T47D (cell line): ENCODE results near the gene TMEM254.
A peak's percentile ranks its signal among the peaks of the same experiment; 100 is the strongest.
"Not testable (repeated sequence)": the region's sequence is repeated elsewhere in the genome, so short reads cannot be mapped to it uniquely, and the experiment has no call there.

Source experiments
- DNase-seq, 2 experiments: peaks; one replicate each; pipeline versions ENCODE4 v3.0.0 to v3.0.0-alpha.2; 2011 to 2012; ENCODE audit warnings: low read depth in 1 of 2, low spot score in 1 of 2
- JUND ChIP-seq: IDR thresholded peaks from 2 replicates; pipeline ENCODE4 v1.6.1; 2012; ENCODE audit warnings: low read depth
- in situ Hi-C: cut with HindIII; loops from 2 replicates; pipeline ENCODE4 v1.10.0; 2016; ENCODE audit warnings: low sequenced_read_pairs, low pct_unique_long_range_greater_than_20kb

The TMEM254 gene

DNA sequence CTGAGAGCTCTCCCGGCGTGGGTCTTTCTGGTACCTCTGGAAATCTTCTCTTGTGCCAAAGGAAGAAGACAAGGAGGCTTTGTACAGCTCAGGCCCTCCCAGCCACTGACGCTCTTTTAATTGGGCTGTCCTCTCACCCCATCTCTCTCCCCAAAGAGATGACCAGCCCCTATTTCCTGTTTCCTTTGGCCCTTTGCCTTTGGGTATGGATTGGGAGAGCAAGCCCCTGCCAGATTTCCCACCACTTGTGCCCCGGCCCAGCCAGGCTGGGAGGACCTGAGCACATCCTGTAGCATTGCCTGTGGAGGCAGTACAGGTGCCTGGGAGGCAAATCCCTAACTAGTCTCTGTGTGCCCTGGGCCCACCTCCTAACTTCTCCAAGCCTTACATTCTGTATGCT, 48.4 kb downstream of the TMEM254 start:
- in situ Hi-C loops = no loop called here
- no peak for DNase-seq
- TF ChIP-seq JUND = no peak

DNA sequence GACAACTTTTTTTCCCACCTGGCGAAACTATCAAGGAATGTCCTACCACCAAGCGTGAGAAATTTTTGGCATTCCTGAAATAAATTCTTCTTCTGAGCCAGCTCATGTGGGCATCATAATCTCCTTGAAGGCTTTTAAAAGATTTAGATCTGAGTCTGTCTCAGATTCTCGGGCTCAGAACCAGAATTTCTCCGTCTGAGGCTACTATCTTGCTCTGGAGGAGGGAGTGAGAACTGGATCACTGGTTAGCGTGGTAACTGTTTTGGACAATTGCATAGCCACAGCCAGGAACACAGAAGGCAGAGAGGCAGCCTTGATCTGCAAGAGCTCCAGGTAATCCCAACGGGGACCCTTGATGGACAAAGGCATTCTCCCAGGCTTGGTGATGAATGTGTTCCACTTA, 53.0 kb downstream of the TMEM254 start:
- in situ Hi-C loops = no loop called here
- no peak for DNase-seq
- TF ChIP-seq JUND = no peak

DNA sequence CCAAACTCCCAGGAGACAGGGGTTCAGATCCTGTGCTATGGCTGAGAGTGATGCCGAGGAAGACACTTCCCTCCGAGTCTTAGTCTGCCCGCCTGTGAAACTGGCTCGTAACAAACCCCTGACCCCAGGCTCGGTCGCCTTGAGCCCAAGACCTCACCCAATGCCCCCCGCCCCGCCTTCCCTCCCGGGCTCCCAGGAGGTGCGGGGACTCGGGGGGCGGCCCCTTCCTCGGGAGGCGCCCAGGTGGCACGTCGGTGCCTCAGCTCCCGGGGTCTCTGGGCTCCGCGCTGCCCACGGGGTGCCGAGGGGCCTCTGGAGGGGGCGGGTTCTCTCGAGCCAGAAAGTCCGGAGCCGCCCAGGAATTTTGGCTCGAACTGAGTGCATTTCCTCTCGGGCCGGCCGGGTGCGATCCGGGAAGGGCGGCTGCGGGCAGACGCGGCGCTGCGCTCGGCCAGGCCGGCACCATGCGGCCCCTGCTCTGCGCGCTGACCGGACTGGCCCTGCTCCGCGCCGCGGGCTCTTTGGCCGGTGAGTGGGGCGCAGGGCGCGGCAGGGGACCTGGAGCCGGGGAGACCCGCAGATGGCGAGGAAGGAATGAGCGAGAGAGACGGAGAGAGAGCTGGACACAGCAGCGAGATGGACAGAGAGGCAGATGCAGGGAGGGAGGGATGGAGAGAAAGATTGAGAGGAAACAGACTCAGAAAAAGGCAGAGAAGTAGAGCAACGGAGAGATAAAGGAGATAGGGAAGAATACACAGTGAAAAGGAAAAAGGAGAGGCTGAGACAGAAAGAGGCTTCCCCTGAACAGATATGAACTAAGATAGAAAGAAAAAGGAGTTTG, 54.1 kb downstream of the TMEM254 start, which contains the start of gene PLAC9:
TSS of gene PLAC9 (plus strand) at position 432 of the 841 bp plus-strand sequence. CDS start at position 465, 33 bp downstream.
- TF ChIP-seq JUND = no peak
- in situ Hi-C loops = no loop called here
- peak in 1 of 2 experiments; percentile 16 for DNase-seq

DNA sequence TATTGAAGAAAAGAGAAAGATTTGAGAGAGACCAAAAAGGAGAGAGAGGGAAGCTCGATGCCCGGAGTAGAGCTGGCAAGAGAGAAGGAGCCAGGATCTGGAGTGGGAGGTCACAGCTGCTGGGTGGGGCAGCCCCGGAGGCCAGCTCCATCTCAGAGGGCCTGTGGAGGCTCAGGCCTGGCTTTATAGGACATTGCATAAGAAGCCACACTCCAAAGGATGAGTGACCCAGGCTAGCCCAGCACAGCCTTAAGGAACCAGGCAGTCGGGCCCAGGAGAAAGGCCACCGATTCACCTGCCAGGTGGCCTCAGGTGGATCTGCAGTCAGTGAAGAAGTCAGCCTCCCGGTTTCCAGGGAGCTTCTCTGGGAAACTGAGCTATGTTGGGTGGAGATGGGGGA, 54.7 kb downstream of the TMEM254 start:
- in situ Hi-C loops = no loop called here
- DNase-seq = no peak
- no peak for TF ChIP-seq JUND

DNA sequence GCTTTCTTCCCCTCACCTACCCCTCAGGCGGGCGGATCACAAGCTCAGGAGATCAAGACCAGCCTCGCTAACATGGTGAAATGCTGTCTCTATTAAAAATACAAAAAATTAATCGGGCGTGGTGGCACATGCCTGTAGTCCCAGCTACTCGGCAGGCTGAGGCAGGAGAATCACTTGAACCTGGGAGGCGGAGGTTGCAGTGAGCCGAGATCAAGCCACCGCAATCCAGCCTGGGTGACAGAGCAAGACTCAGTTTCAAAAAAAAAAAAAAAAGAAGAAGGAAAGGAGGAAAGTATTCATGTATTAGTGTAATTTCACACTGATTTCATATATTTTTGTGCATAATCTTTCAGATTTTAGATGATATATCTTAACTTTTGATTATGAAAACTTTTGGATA, 55.2 kb downstream of the TMEM254 start:
- in situ Hi-C loops, DNase-seq: not testable (repeated sequence)

DNA sequence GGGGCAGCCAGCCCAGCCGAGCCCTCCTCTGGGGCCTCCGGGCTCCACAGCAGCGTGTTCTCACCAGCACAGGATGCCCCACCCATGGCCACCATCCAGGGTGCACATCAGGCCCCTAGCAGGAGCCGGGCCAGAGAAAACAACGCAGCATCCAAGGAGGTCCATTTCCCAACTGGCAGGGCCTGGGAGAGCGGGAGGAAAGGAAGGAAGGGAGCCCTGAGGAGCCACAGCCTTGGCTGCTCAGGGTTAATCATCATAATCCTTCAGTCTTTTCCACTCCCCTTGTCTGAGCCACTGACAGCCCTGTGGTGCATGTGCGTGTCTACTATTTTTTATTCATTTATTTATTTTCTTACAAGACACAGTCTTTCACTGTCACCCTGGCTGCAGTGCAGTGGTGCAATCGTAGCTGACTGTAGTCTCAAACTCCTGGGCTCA, 57.7 kb downstream of the TMEM254 start:
- DNase-seq = no peak
- in situ Hi-C loops = no loop called here
- TF ChIP-seq JUND = no peak

DNA sequence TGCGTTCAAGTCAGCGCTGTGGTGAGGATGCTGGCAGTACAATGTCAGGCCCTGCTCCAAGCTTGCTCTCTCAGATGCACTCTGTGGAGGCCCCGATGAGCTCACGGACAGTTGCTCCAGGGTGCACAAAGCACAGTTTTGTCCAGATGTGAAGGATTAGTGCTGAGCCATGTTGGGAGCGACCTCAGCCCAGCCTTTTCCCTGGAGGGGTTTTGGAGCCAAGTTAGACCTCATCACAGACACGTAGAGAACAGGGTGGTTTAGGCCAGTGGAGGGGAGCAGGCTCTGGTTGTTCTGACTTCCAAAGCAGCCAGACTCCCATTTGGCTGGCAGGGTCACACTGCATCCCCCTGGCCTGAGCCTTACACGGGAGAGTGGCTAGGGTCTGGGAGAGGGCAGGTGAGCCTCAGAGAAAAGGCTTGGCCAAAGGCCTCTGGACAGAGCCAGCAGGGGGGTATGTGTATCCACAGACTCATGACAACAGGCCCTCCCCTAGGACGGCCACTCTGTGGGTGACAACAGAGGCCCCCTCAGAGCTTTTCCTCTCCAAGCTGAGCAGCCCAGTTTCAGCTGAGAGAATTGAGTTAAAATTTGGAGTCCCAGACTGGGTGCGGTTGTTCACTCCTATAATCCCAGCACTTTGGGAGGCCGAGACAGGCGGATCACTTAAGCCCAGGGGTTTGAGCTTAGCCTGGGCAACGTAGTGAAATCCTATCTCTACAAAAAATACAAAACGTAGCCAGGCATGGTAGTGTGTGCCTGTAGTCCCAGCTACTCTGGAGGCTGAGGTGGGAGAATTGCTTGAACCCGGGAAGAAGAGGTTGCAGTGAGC, 58.8 kb downstream of the TMEM254 start:
- in situ Hi-C loops = no loop called here
- no peak for DNase-seq
- no peak for TF ChIP-seq JUND

DNA sequence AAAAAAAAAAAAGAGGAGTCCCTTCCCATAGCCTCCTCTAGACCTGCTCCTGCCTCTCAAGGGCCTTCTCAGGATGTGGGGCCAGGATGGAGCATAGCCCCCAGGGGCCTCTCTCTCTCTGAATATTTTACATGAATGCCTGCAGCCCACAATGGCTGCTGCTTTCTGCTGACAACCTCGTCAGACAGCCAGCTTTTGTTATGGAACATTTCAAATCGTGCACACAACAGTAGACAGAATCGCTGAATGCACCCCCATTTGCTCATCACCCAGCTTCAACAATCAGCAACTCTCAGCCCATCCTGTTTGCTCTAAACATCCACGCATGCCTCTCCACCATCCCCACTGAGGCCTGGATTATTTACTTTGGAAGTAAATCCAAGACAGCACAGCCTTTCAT, 59.5 kb downstream of the TMEM254 start:
- TF ChIP-seq JUND = no peak
- in situ Hi-C loops = no loop called here
- DNase-seq = no peak

DNA sequence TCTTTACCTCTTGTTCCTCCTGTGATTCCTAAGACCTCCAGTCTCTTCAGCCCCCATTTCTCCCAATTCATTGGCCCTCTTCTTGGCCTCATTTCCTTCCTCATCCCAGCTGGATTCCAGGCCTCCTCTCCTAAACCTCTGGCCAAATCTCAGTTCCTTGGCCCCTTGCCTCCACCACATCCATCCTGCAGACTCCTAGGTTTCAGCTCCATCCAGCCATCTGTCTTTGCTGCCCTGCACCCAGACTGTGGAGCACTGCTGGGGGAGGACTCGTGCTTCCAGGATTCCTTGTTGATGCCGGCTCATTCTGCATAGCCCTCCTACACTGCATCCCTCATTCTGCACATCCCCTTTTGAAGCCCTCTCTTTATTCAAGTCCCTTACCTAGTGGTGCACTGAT, 60.8 kb downstream of the TMEM254 start:
- no peak for DNase-seq
- in situ Hi-C loops = no loop called here
- TF ChIP-seq JUND = no peak

DNA sequence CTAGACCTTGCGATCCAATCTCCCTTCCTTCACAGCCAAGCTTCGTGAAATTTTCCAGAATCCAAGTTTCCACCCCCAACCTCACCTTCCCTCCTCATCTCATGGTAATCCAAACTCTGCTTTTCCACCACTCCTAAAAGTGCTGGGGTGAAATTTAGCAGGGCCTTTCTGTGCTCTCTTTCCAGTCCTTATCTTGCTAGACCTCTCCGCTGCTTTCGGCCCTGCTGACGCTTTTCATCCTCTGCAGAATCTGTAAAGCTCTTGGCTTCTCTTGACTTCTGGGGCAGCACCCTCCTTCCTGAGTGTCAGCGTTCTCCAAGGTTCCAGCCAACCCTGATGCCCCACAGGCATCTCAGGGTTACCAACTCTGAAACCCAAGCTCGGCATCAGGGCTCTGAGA, 61.8 kb downstream of the TMEM254 start:
- no peak for TF ChIP-seq JUND
- DNase-seq = no peak
- in situ Hi-C loops = no loop called here

DNA sequence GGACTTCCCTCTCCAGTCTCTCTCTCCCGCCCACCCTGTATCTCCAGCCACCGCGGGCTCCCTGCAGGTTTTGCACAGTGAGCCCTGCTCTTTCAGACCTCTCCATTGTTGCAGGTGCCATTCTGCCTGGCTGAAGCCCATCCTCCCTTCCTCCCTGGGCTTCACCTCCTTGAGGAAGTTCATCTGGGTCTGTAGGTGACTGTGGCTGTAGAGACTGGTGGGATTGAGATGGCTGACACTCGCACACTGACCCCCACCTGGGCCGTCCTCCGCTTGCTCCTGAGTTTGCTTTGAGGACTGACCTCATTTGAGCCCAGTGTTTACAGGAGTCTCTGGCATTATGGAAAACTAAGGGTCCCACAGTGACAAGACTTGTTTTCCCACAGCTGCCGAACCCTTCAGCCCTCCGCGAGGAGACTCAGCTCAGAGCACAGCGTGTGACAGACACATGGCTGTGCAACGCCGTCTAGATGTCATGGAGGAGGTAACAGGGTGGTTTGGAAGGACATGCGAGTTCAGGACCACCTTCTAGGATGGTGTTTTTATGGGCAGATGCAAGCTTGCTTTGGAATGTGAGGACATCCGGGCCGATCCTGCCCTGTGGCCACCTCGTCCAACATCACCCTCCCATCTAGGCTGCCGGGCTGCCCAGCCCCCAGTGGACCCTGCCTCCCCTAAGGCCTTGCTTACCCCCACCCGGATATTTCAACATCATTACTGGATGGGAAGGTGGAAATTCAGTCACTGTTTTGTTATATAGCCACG, 63.4 kb downstream of the TMEM254 start:
- no peak for DNase-seq
- in situ Hi-C loops = no loop called here
- no peak for TF ChIP-seq JUND
